Natural killer cell (primary cell): Measurements from ENCODE around the gene VMAC. TPM values are rescaled to one million over a fixed set of nuclear protein-coding genes. Genes with fewer than 3 reads are reported as not detected.

Source experiments
- ATAC-seq, 3 donors: fragments of 150-1000 bp in 2 of 3; fragments of 200-7000 bp in 1 of 3; cut with Tn5 transposase; 1 replicate in 1 of 3; 2 replicates in 2 of 3; pipeline ENCODE4 v1.10.0; 2021; ENCODE audit warnings: mild to moderate bottlenecking in 2 of 3, moderate library complexity in 2 of 3
- DNase-seq, 2 donors: peaks; one replicate each; pipeline versions ENCODE4 v3.0.0 to v3.0.0-alpha.2; 2013 to 2021; ENCODE audit warnings: mixed read lengths in 1 of 2
- H3K27ac ChIP-seq: one replicate; pipeline ENCODE4 v1.5.1; 2013; ENCODE audit warnings: mild to moderate bottlenecking, low read length
- H3K27me3 ChIP-seq: one replicate; pipeline ENCODE4 v1.6.1; 2013; ENCODE audit warnings: low read length; ENCODE audit not compliant: control insufficient read depth, insufficient read depth
- H3K36me3 ChIP-seq: one replicate; pipeline ENCODE4 v1.6.1; 2013; ENCODE audit warnings: low read length; ENCODE audit not compliant: control insufficient read depth, insufficient read depth
- H3K4me1 ChIP-seq: one replicate; pipeline ENCODE4 v1.6.1; 2013; ENCODE audit warnings: low read length; ENCODE audit not compliant: control insufficient read depth, insufficient read depth
- H3K4me3 ChIP-seq: one replicate; pipeline ENCODE4 v1.5.1; 2013; ENCODE audit warnings: low read length
- H3K9me3 ChIP-seq: one replicate; pipeline ENCODE4 v1.6.1; 2013; ENCODE audit warnings: low read length; ENCODE audit not compliant: control insufficient read depth, insufficient read depth
- H3K27ac Mint-ChIP-seq, 2 donors: one replicate each; pipeline ENCODE4 v1.8.0; 2022; ENCODE audit warnings: mild to moderate bottlenecking in 2 of 2, mixed read lengths in 2 of 2, moderate library complexity in 1 of 2
- H3K27me3 Mint-ChIP-seq, 2 donors: one replicate each; pipeline ENCODE4 v1.8.0; 2022; ENCODE audit warnings: low read depth in 2 of 2, mixed read lengths in 2 of 2
- H3K36me3 Mint-ChIP-seq: one replicate; pipeline ENCODE4 v1.8.0; 2022; ENCODE audit warnings: mixed read lengths
- H3K4me1 Mint-ChIP-seq, 2 donors: one replicate each; pipeline ENCODE4 v1.8.0; 2022; ENCODE audit warnings: mixed read lengths in 2 of 2
- H3K4me3 Mint-ChIP-seq: one replicate; pipeline ENCODE4 v1.8.0; 2022; ENCODE audit warnings: mild to moderate bottlenecking, moderate library complexity, mixed read lengths
- H3K9me3 Mint-ChIP-seq, 2 donors: one replicate each; pipeline ENCODE4 v1.8.0; 2022; ENCODE audit warnings: mixed read lengths in 2 of 2
- WGBS: methylation state at CpG from one replicate; pipeline ENCODE4 v1.1.7; 2013; ENCODE audit warnings: missing lambda C conversion rate; ENCODE audit not compliant: insufficient coverage; 5-methylcytosine and 5-hydroxymethylcytosine counted together
- intact Hi-C: fragments of 100-400 bp; cut with micrococcal nuclease; formaldehyde crosslinking; loops from one replicate; pipeline ENCODE4 v1.14.2; 2022
- total RNA-seq, 4 donors: library from RNA; stranded (reverse); fragments of 120-200 nt in 1 of 4; gene quantifications; one replicate each; pipeline versions ENCODE4 v1.2.3 to v1.2.4, GENCODE V29; 2013 to 2022
- TF ChIP-seq, protein P1 (sequence below): fragments of 200-600 bp; IDR thresholded peaks from one replicate; pipeline ENCODE4 v1.8.0; 2022; ENCODE audit warnings: antibody characterized with exemption

VMAC gene
- total RNA-seq, 3 donors from 2014 or later (not counting 1 experiment from before 2014, with no cell fraction given): 21.1 to 26.3 (median 24.2) TPM

DNA sequence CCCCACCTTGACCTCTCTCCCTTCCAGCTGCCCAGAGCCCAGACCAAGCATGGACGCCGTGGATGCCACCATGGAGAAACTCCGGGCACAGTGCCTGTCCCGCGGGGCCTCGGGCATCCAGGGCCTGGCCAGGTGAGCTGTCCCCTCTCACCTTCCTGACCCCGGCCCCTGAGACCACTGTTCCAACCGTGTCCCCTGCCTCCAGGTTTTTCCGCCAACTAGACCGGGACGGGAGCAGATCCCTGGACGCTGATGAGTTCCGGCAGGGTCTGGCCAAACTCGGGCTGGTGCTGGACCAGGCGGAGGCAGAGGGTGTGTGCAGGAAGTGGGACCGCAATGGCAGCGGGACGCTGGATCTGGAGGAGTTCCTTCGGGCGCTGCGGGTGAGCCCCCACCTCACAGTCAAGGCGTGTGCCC, 9.7 kb downstream of the VMAC start:
- H3K27me3 Mint-ChIP-seq: no peaks in the 10 kb centered on the region
- H3K9me3 Mint-ChIP-seq: no peaks in the 10 kb centered on the region

DNA sequence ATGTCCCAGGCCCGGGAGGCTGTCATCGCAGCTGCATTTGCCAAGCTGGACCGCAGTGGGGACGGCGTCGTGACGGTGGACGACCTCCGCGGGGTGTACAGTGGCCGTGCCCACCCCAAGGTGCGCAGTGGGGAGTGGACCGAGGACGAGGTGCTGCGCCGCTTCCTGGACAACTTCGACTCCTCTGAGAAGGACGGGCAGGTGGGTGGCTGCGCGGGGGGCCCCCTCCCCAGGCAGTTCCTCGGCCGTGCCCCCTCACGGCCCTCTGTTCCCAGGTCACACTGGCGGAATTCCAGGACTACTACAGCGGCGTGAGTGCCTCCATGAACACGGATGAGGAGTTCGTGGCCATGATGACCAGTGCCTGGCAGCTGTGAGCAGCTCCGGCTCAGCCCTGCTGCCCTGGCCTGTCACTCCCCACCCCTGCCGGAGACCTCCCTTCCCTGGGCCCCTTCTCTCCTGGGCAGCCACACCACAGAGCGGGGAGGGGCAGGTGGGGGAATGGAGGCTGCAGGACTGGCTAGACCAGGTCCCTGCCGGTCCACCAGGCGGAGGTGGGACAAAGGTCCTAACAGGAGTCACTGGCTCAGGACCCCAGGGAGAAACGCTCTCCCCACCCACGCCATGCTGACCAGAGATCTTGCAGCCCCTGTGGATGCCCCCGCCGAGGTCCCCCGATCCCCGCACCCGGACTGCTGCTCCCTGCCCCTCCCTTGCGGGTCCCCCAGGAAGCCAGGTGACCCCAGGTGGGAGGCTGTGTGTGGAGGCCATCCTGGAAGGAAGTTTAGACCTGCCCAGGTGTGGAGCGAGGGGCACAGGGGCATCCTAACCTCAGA, 10.5 kb downstream of the VMAC start:
- no peak overlapping the region for H3K27ac ChIP-seq
- H3K36me3 ChIP-seq: peaks cover 51% of the 10 kb centered on the region
- no peaks in the 10 kb centered on the region for H3K9me3 ChIP-seq
- no peak for DNase-seq
- H3K27me3 Mint-ChIP-seq: no peaks in the 10 kb centered on the region
- no peaks in the 10 kb centered on the region for H3K27me3 ChIP-seq
- H3K4me1 ChIP-seq: no peaks in the 10 kb centered on the region
- H3K4me3 ChIP-seq: no peak overlapping the region
- intact Hi-C loops: no loop called here
- TF ChIP-seq, protein P1, sequence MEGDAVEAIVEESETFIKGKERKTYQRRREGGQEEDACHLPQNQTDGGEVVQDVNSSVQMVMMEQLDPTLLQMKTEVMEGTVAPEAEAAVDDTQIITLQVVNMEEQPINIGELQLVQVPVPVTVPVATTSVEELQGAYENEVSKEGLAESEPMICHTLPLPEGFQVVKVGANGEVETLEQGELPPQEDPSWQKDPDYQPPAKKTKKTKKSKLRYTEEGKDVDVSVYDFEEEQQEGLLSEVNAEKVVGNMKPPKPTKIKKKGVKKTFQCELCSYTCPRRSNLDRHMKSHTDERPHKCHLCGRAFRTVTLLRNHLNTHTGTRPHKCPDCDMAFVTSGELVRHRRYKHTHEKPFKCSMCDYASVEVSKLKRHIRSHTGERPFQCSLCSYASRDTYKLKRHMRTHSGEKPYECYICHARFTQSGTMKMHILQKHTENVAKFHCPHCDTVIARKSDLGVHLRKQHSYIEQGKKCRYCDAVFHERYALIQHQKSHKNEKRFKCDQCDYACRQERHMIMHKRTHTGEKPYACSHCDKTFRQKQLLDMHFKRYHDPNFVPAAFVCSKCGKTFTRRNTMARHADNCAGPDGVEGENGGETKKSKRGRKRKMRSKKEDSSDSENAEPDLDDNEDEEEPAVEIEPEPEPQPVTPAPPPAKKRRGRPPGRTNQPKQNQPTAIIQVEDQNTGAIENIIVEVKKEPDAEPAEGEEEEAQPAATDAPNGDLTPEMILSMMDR: no peak
- H3K36me3 Mint-ChIP-seq: no peaks in the 10 kb centered on the region
- ATAC-seq: no peak
- H3K9me3 Mint-ChIP-seq: no peaks in the 10 kb centered on the region
- H3K27ac Mint-ChIP-seq: no peak overlapping the region
- 96% methylated on average over 42 of the region's 42 CpGs for WGBS
- no peaks in the 10 kb centered on the region for H3K4me1 Mint-ChIP-seq
- no peak overlapping the region for H3K4me3 Mint-ChIP-seq

More for the DNA sequence above, 9.7 kb downstream of the VMAC start:
- intact Hi-C loops: no loop called here
- no peaks in the 10 kb centered on the region for H3K36me3 Mint-ChIP-seq
- H3K4me1 ChIP-seq: no peaks in the 10 kb centered on the region
- H3K27ac ChIP-seq: no peak overlapping the region
- DNase-seq: no peak
- no peaks in the 10 kb centered on the region for H3K4me1 Mint-ChIP-seq
- TF ChIP-seq, protein P1: no peak
- peaks cover 46% of the 10 kb centered on the region for H3K36me3 ChIP-seq
- ATAC-seq: no peak
- WGBS: 95% methylated on average over 22 of the region's 22 CpGs
- no peak overlapping the region for H3K27ac Mint-ChIP-seq
- no peaks in the 10 kb centered on the region for H3K27me3 ChIP-seq
- no peak overlapping the region for H3K4me3 ChIP-seq
- no peaks in the 10 kb centered on the region for H3K9me3 ChIP-seq
- H3K4me3 Mint-ChIP-seq: no peak overlapping the region

DNA sequence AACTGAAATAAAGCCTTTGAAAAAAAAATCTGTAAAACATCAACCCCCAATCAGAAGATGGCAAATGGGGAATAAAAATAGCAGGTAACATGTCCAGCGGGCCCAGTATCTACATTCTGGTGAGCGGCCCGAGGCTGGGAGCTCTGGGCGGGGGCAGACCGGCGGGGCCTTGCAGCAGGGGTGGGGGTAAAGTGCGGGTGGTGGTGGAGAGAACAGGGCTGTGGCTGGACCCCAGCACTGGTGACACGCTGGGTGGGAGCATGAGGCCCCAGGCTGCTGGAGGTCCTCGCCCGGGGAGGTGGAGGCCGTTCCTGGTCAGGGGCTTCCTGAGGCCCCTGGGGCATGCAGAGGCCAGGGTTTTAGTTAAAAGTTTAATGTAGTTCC, 11.1 kb downstream of the VMAC start:
- no peaks in the 10 kb centered on the region for H3K27me3 ChIP-seq
- Mint-ChIP-seq H3K4me1 (no peaks in the 10 kb centered on the region), H3K27ac (no peak overlapping the region), H3K27me3 (no peaks in the 10 kb centered on the region), H3K36me3 (no peaks in the 10 kb centered on the region), H3K4me3 (no peak overlapping the region), H3K9me3 (no peaks in the 10 kb centered on the region)
- ATAC-seq (no peak), DNase-seq (no peak)
- 94% methylated on average over 11 of the region's 11 CpGs for WGBS
- H3K4me1 ChIP-seq: no peaks in the 10 kb centered on the region
- H3K9me3 ChIP-seq: no peaks in the 10 kb centered on the region
- intact Hi-C loops: no loop called here
- TF ChIP-seq, protein P1: no peak
- no peak overlapping the region for H3K4me3 ChIP-seq
- H3K36me3 ChIP-seq: peaks cover 53% of the 10 kb centered on the region
- no peak overlapping the region for H3K27ac ChIP-seq
